AG09319 (cell line): ENCODE data around the gene HDDC2.

Experiments
- DNase-seq: peaks from one replicate; pipeline ENCODE4 v3.0.0-alpha.2; 2010; ENCODE audit warnings: low read depth; ENCODE audit errors: extremely low read depth
- CTCF ChIP-seq: IDR thresholded peaks from 2 replicates; pipeline ENCODE4 v1.5.1; 2011; ENCODE audit warnings: low read depth, mild to moderate bottlenecking, inconsistent platforms, low read length, moderate library complexity

Gene HDDC2

GRCh38 chr6:125250511-125250910, 51.3 kb downstream of the HDDC2 start:
- DNase-seq, result no peak
- no peak for TF ChIP-seq CTCF

GRCh38 chr6:125248136-125248535, 53.6 kb downstream of the HDDC2 start:
- DNase-seq, result no peak
- TF ChIP-seq CTCF, result no peak

DNA sequence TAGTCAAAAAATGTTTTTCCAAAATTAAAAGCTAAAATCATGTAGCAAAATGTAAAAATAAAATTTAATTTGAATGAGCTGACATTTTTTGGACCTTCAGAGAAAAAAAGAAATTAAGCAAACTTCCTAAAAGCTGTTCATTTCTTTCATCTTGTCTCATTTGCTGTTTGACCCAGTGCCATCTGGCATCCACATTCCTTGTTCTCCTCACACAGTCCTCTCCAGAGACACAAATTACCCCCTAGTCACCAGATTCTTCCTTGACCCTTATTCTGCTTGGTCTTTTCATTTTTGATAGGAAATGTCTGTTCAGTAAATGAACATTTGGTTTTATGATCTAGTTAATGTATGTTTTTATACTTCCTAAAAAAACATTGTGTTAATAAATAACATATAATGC, 55.2 kb downstream of the HDDC2 start:
- no peak for DNase-seq
- no peak for TF ChIP-seq CTCF

DNA sequence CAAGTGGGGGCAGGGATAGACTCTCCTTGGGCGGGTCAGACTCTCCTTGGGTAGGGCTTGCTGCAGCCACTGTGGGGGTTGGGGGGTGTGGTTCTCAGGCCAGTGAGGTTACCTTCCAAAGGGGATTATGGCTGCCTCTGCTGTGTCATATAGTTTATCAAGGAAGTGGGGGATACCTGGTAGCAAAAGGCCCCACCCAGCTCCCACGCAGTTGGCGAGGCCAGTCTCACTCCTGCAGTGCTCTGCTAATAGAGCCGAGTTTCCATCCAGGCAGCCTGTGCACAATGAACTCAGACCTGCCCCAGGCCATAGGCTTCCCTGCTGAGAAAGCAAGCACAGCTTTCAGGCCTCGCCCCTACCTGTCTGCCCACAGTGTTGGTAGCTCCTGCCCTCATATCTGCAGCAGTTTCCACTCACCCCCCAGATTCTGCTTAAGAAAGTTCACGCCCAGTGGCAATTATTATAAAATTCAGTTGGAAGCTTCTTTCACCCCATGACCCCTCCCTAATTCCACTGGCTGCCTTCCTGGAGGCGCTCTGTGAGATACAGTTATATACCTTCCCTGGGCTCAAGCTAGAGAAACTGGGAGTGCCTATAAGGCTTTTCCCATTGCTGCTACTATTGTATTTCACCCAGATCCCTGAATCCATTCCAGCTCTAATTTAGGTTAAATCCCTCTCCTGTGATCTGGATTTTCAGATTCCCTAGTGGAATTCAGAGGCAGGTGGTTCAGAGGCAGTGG, 56.1 kb downstream of the HDDC2 start:
- TF ChIP-seq CTCF, result no peak
- no peak for DNase-seq

GRCh38 chr6:125245109-125245508, 56.7 kb downstream of the HDDC2 start:
- no peak for TF ChIP-seq CTCF

DNA sequence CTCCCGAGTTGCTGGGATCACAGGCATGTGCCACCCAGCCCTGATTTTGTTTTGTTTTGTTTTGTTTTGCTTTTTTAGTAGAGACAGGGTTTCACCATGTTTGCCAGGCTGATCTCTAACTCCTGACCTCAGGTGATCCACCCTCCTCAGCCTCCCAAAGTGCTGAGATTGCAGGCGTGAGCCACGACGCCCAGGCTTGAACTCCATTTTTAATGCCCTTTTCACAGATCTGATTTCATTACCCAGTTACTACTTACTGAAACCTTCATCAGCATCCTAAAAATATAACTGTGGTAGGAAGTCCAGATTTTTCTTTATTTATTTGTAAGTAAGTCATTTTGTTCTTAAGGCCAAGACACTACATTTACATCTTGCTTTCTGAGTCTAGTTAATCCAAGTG, 64.0 kb downstream of the HDDC2 start:
- no peak for TF ChIP-seq CTCF
- no peak for DNase-seq

More at GRCh38 chr6:125245109-125245508, 56.7 kb downstream of the HDDC2 start:
- DNase-seq, result no peak

DNA sequence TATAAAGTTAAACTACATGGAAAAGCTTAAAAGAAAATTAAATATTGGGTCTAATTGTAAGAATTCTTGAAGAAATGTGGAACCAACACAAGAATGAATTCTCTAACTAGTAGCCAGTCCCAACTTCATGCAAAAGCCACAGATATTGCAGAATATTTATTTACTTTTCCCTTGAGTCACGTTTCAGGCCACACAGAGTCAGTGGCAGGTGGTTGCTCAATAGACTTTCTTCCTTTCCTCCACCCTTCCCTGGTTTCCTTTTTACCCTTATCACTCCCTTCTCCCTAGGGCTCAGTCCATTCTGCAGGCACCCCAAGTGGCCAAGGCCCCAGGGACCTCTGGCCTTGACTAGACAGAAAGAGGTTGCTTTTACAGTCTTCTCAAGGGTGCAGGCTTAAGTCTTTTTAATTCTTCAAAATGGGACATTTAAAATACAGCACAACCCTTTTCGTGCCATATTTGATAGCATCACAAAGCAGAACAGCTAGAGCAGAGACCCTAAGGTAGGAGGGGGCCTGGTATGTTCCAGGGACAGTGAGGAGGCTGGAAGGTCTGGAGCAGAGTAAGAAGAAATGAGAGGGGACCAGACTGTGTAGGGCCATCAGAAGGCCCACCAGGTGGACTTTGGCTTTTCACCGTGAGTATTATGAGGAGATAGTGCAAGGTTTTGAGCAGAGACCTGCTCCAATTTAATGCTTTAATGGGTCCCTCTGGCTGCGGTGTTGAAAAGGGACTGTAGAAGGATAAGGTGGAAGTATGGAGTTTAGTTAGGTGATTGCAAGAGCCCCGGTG, 65.0 kb downstream of the HDDC2 start:
- no peak for TF ChIP-seq CTCF
- DNase-seq, result no peak
